Measurements from ENCODE around the gene CDK5RAP3. TPM values are rescaled to one million over a fixed set of nuclear protein-coding genes. Genes with fewer than 3 reads are reported as not detected.

Gene CDK5RAP3
- polyA plus RNA-seq, 2 of the 4 experiments (the other 2 are of a cell fraction), result 124 to 165 TPM

- TF ChIP-seq ZC3H11A (IDR thresholded peaks at IDR 0.05) (no peak), POLR2AphosphoS2 (conservative IDR thresholded peaks at IDR 0.05; ENCODE audit: low read length) (no peak), FOSL2 (IDR thresholded peaks at IDR 0.05) (no peak), FOSL2 (CRISPR knock-in tag; IDR thresholded peaks at IDR 0.05) (no peak)
These were observed 4.9 kb downstream of the CDK5RAP3 start (continued) for GRCh38 chr17:47975823-47976205.

GRCh38 chr17:47978324-47978723 is 7.4 kb downstream of the CDK5RAP3 start:
- Histone ChIP-seq H3K27ac (no peak overlapping the region), H3K9me3 (no peaks in the 10 kb centered on the region), H3K4me3 (no peak overlapping the region), H3K4me1 (no peaks in the 10 kb centered on the region), H3K4me2 (no peak overlapping the region)
- peak; percentile 82 to 95 for ATAC-seq
- WGBS (ENCODE audit: missing lambda C conversion rate), result 14% methylated on average over 7 of the region's 7 CpGs
- no peak for FAIRE-seq
- ChIA-PET POLR2A (interaction anchor here (0.9 kb wide), 1 partner anchor 9 kb away, joined by 3 read pairs; no protein-coding TSS in a partner anchor), CTCF (interaction anchor here (0.6 to 38.7 kb wide), 47 partner anchors 8 to 509 kb away, joined by 3 to 1426 read pairs (median 4); partner anchors contain the start of genes CDK5RAP3, PNPO, PRR15L and SCRN2)
- DNase-seq (ENCODE audit: low read depth in 1 of 2, low spot score in 1 of 2), result peak; percentile 63 to 93
- TF ChIP-seq ZFP36 (IDR thresholded peaks at IDR 0.05; ENCODE audit: borderline replicate concordance, partially characterized antibody), result no peak
- TF ChIP-seq ZC3H11A (IDR thresholded peaks at IDR 0.05), result no peak
- no peak for TF ChIP-seq PBX3 (IDR thresholded peaks at IDR 0.05)
- 0 out of 2 replicates have a peak, but pooled peaks have one; percentile 1 for TF ChIP-seq NFE2L2 (conservative IDR thresholded peaks at IDR 0.05; ENCODE audit: low read length)
- TF ChIP-seq SMC3 (IDR thresholded peaks at IDR 0.05), result peak; percentile 73
- TF ChIP-seq HOXA7 (CRISPR knock-in tag; IDR thresholded peaks at IDR 0.05), result no peak
- peak; percentile 82 for TF ChIP-seq CTCF (IDR thresholded peaks at IDR 0.05)
- no peak for TF ChIP-seq JUN (IDR thresholded peaks at IDR 0.05)
- TF ChIP-seq RAD21 (conservative IDR thresholded peaks at IDR 0.05 in 1 of 2, IDR thresholded peaks at IDR 0.05 in 1 of 2), result peak; percentile 80 to 83

- Histone ChIP-seq H3K4me3 (no peak overlapping the region), H3K27ac (no peak overlapping the region), H3K9me3 (no peaks in the 10 kb centered on the region), H3K4me2 (no peak overlapping the region), H3K4me1 (no peaks in the 10 kb centered on the region)
- ChIA-PET CTCF (interaction anchor here (0.8 to 38.7 kb wide), 9 partner anchors 8 to 138 kb away, joined by 3 to 1426 read pairs (median 5); partner anchors contain the start of genes CDK5RAP3, PNPO and PRR15L), POLR2A (no interaction called here)
- TF ChIP-seq CHD2 (IDR thresholded peaks at IDR 0.05; ENCODE audit: low read length, partially characterized antibody) (no peak), TFCP2L1 (CRISPR knock-in tag; IDR thresholded peaks at IDR 0.05) (no peak), NFE2L2 (conservative IDR thresholded peaks at IDR 0.05; ENCODE audit: low read length) (no peak), EHF (CRISPR knock-in tag; IDR thresholded peaks at IDR 0.05) (no peak), RFX5 (IDR thresholded peaks at IDR 0.05) (no peak), MYC (IDR thresholded peaks at IDR 0.05; ENCODE audit: borderline replicate concordance, low read length) (no peak), HES2 (IDR thresholded peaks at IDR 0.05) (no peak), CBX8 (IDR thresholded peaks at IDR 0.05) (no peak), BHLHE40 (IDR thresholded peaks at IDR 0.05; ENCODE audit: low read depth, low read length) (no peak), EHMT2 (IDR thresholded peaks at IDR 0.05; ENCODE audit: low read depth) (no peak), JUN (IDR thresholded peaks at IDR 0.05) (no peak)
- no peak for DNase-seq (ENCODE audit: low read depth in 1 of 2, low spot score in 1 of 2)
- no peak for FAIRE-seq
- no peak for ATAC-seq
These were observed 9.6 kb downstream of the CDK5RAP3 start for GRCh38 chr17:47980541-47980940.
